ENCODE data around the gene EEFSEC.

- TF ChIP-seq CTCF (IDR thresholded peaks at IDR 0.05) (no peak), POLR2A (IDR thresholded peaks at IDR 0.05) (no peak), POLR2AphosphoS5 (IDR thresholded peaks at IDR 0.05) (no peak), EP300 (IDR thresholded peaks at IDR 0.05) (no peak)
Observed at GRCh38 chr3:128271536-128272332, 118.5 kb downstream of the EEFSEC start.
